Subcutaneous abdominal adipose tissue (tissue), 5 donors: ENCODE results near the gene USP49.
"Not testable (repeated sequence)": the region's sequence is repeated elsewhere in the genome, so short reads cannot be mapped to it uniquely, and the experiment has no call there.

ENCODE experiments used
- H3K27ac ChIP-seq: one replicate; pipeline ENCODE4 v1.7.0; 2013; ENCODE audit warnings: low read depth, mild to moderate bottlenecking, inconsistent platforms, low read length, moderate library complexity
- H3K27me3 ChIP-seq, 5 donors: one replicate each; pipeline ENCODE4 v1.7.0; 2013; ENCODE audit warnings: low read length in 5 of 5, inconsistent platforms in 1 of 5; ENCODE audit not compliant: control insufficient read depth in 5 of 5, insufficient read depth in 4 of 5
- H3K36me3 ChIP-seq, 5 donors: one replicate each; pipeline ENCODE4 v1.7.0; 2013; ENCODE audit warnings: low read length in 5 of 5; ENCODE audit not compliant: control insufficient read depth in 5 of 5, insufficient read depth in 5 of 5
- H3K4me1 ChIP-seq, 5 donors: one replicate each; pipeline ENCODE4 v1.7.0; 2013; ENCODE audit warnings: low read length in 5 of 5, mild to moderate bottlenecking in 3 of 5, moderate library complexity in 1 of 5; ENCODE audit not compliant: control insufficient read depth in 5 of 5, insufficient read depth in 5 of 5
- H3K4me3 ChIP-seq, 5 donors: one replicate each; pipeline ENCODE4 v1.7.0; 2013; ENCODE audit warnings: low read length in 5 of 5, low read depth in 1 of 5
- H3K9ac ChIP-seq, 5 donors: one replicate each; pipeline ENCODE4 v1.7.0; 2013; ENCODE audit warnings: low read length in 5 of 5, mild to moderate bottlenecking in 4 of 5, moderate library complexity in 3 of 5
- H3K9me3 ChIP-seq, 5 donors: one replicate each; pipeline ENCODE4 v1.7.0; 2013; ENCODE audit warnings: low read length in 5 of 5; ENCODE audit not compliant: control insufficient read depth in 5 of 5
- donor health status: healthy.
- donor health status: healthy.
- donor health status: healthy.
- donor health status: healthy.
- donor health status: healthy.

Gene USP49

GRCh38 chr6:41818271-41819054 lies 76.7 kb downstream of the USP49 start:
- Histone ChIP-seq H3K36me3 (no peaks in the 10 kb centered on the region), H3K9ac (no peak overlapping the region), H3K4me3 (no peak overlapping the region), H3K4me1 (no peaks in the 10 kb centered on the region), H3K27ac (no peak overlapping the region), H3K27me3 (no peaks in the 10 kb centered on the region), H3K9me3 (no peaks in the 10 kb centered on the region)

DNA sequence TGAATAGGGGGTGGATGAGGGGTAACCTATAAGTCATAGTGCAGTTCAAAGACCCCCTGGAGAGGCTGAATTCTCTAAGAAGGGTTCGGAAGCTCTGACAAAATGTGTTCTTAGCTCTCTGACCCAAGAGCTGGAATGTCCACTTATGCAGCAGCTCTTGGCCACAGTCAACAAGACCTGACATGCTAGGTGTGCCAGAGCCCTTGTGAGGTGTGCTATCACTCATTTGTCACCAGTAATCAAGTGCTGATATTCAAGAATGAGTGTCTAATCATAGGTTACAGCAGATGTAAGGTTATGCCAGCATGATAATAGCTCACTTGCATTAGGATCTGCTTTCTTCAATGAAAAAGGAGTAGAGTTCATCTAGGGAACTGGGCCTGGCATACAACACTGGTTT lies 79.6 kb downstream of the USP49 start:
- no peaks in the 10 kb centered on the region for H3K27me3 ChIP-seq

DNA sequence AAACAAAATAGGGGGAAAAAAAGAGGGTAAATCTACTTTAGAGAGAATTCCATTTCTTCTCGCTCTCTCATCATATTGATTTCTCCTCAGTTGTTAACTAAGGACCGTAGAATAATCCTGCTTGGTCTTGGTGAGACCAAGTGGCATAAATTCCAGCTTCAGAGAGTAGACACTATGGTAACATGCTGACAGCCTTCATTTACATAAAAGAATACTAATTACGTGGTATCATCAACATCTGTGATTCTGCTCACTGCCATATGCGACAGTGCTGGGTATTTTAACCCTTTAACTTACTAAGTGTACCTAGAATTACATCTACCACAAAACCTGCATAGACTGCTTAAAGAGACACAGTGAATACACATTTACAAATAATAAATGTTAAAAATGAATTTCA lies 80.5 kb downstream of the USP49 start:
- no peak overlapping the region for H3K27ac ChIP-seq
- no peak overlapping the region for H3K4me3 ChIP-seq
- no peaks in the 10 kb centered on the region for H3K4me1 ChIP-seq
- H3K9me3 ChIP-seq = no peaks in the 10 kb centered on the region
- H3K27me3 ChIP-seq = no peaks in the 10 kb centered on the region
- no peaks in the 10 kb centered on the region for H3K36me3 ChIP-seq
- H3K9ac ChIP-seq = no peak overlapping the region

More for the DNA sequence above, 79.6 kb downstream of the USP49 start:
- Histone ChIP-seq H3K4me3 (no peak overlapping the region), H3K9ac (peak overlapping the region in 1 of 5 donors; percentile 37), H3K4me1 (no peaks in the 10 kb centered on the region), H3K27ac (no peak overlapping the region), H3K36me3 (no peaks in the 10 kb centered on the region), H3K9me3 (no peaks in the 10 kb centered on the region)

DNA sequence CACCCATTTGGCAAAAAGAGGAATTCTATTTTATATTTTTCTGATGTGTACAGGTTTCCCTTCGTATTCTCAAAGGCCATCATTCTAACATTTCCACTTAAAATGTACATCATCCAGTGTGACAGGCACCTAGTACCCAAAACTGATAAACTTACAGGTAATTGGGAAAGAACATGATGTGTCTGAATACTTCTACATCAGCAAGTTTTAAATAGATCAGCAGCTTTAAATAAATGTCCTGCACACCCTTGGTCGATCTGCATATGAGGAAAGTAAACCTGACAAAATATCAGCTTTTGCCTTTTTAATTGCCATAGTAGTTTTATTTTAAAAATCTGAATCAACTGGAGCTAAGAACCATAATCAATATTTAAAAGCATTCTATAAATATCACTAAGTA lies 81.2 kb downstream of the USP49 start:
- Histone ChIP-seq H3K27me3 (no peaks in the 10 kb centered on the region), H3K27ac (no peak overlapping the region), H3K9me3 (no peaks in the 10 kb centered on the region)

GRCh38 chr6:41813469-41813868 lies 81.7 kb downstream of the USP49 start:
- peak overlapping the region in 1 of 5 donors; percentile 1 for H3K9ac ChIP-seq
- no peak overlapping the region for H3K27ac ChIP-seq
- no peaks in the 10 kb centered on the region for H3K4me1 ChIP-seq
- H3K27me3 ChIP-seq = no peaks in the 10 kb centered on the region
- H3K9me3 ChIP-seq = no peaks in the 10 kb centered on the region
- H3K36me3 ChIP-seq = no peaks in the 10 kb centered on the region
- no peak overlapping the region for H3K4me3 ChIP-seq

More for the DNA sequence above, 81.2 kb downstream of the USP49 start:
- no peaks in the 10 kb centered on the region for H3K36me3 ChIP-seq
- H3K4me3 ChIP-seq = no peak overlapping the region
- H3K9ac ChIP-seq = peak overlapping the region in 1 of 5 donors; percentile 1
- H3K4me1 ChIP-seq = no peaks in the 10 kb centered on the region

- H3K9ac ChIP-seq, H3K27me3 ChIP-seq, H3K9me3 ChIP-seq, H3K27ac ChIP-seq, H3K4me3 ChIP-seq, H3K36me3 ChIP-seq, H3K4me1 ChIP-seq: not testable (repeated sequence)
Measured at GRCh38 chr6:41811946-41812345, 83.2 kb downstream of the USP49 start.

GRCh38 chr6:41811095-41811494 lies 84.1 kb downstream of the USP49 start:
- no peak overlapping the region for H3K4me3 ChIP-seq
- no peaks in the 10 kb centered on the region for H3K27me3 ChIP-seq
- no peaks in the 10 kb centered on the region for H3K9me3 ChIP-seq
- peaks cover 0 to 6% (median 5%) of the 10 kb centered on the region in 5 donors for H3K36me3 ChIP-seq
- no peaks in the 10 kb centered on the region for H3K4me1 ChIP-seq
- H3K27ac ChIP-seq = no peak overlapping the region
- no peak overlapping the region for H3K9ac ChIP-seq

DNA sequence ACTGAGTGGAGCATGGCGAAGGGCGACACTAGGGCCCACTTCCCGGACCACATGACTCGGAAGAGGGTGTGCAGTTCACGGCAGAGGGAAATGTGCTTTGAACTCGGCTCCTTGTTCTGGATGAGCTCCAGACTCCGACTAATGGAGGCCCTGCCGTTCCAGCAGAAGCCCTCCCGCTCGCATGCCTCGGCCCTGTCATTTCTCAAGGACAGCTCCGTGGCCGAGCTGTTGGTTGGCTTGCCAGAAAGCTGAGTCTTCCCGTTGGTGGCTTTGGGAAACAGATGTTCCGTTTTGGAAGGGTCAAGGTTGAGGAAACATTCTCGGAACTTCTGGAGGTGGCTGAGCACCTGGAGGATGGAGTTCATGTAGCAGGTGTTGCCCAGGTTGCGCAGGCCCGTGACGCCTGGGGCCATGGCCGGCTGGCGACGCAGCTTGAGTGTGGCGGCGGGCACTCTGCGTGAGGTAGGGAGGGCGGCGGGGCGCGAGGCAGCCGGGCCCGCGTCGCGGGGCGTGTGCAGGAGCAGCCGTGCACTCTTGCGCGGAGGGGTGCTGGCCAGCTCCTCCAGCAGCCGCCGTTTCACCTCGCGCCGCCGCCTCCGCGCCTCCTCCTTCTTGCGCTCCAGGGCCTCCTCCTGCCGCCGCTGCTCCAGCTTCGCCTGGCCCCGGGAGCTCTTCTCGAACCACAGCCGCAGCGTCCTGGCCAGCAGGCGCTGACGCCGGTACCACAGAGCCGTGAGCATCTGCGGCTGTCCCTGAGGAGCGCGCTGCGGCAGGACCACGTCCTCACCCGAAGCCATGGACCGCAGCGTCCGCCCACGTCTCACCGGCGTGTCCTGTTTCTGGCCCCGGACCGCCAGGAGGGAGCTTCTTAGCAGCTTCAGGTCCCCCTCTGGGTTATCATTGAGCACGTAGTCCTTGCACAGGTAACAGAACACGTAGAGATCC lies 89.1 kb downstream of the USP49 start:
- Histone ChIP-seq H3K9me3 (no peaks in the 10 kb centered on the region), H3K27ac (no peak overlapping the region), H3K36me3 (peaks cover 3 to 18% (median 14%) of the 10 kb centered on the region in 5 donors), H3K4me1 (no peaks in the 10 kb centered on the region), H3K4me3 (no peak overlapping the region), H3K27me3 (no peaks in the 10 kb centered on the region), H3K9ac (no peak overlapping the region)

- no peak overlapping the region for H3K27ac ChIP-seq
- no peaks in the 10 kb centered on the region for H3K4me1 ChIP-seq
- H3K4me3 ChIP-seq = no peak overlapping the region
- H3K27me3 ChIP-seq = no peaks in the 10 kb centered on the region
- H3K9me3 ChIP-seq = no peaks in the 10 kb centered on the region
- no peak overlapping the region for H3K9ac ChIP-seq
- peaks cover 9 to 41% (median 22%) of the 10 kb centered on the region in 5 donors for H3K36me3 ChIP-seq
Measured at GRCh38 chr6:41801380-41801779, 93.8 kb downstream of the USP49 start.

GRCh38 chr6:41799559-41799911 lies 95.6 kb downstream of the USP49 start:
- peaks cover 17 to 44% (median 22%) of the 10 kb centered on the region in 5 donors for H3K36me3 ChIP-seq
- H3K9me3 ChIP-seq = no peaks in the 10 kb centered on the region
- no peaks in the 10 kb centered on the region for H3K27me3 ChIP-seq
- no peaks in the 10 kb centered on the region for H3K4me1 ChIP-seq
- H3K27ac ChIP-seq = no peak overlapping the region
- no peak overlapping the region for H3K4me3 ChIP-seq
- no peak overlapping the region for H3K9ac ChIP-seq
